HepG2 (cell line): Measurements from ENCODE around the gene GPR137. TPM values are rescaled to one million over a fixed set of nuclear protein-coding genes. Genes with fewer than 3 reads are reported as not detected.

Experiments
- AFF4 ChIP-seq: sonication (generic); formaldehyde crosslinking; IDR thresholded peaks from 2 replicates; pipeline ENCODE4 v1.4.0; 2020; ENCODE audit warnings: missing genetic modification reagents
- ATF5 ChIP-seq: sonication (generic); formaldehyde crosslinking; IDR thresholded peaks from 2 replicates; pipeline ENCODE4 v1.4.0; 2020; ENCODE audit warnings: mild to moderate bottlenecking, low read depth, missing genetic modification reagents
- BHLHE40 ChIP-seq: IDR thresholded peaks from 2 replicates; pipeline ENCODE4 v1.6.1; 2011; ENCODE audit warnings: low read length, improper control_type of control experiment
- FOXK2 ChIP-seq: fragments of 450-650 bp; IDR thresholded peaks from 2 replicates; pipeline ENCODE4 v1.6.1; 2016
- GFI1 ChIP-seq: sonication (generic); formaldehyde crosslinking; IDR thresholded peaks from 2 replicates; pipeline ENCODE4 v1.5.0; 2020; ENCODE audit warnings: missing genetic modification reagents, mild to moderate bottlenecking, borderline replicate concordance
- MYPOP ChIP-seq: sonication (generic); formaldehyde crosslinking; IDR thresholded peaks from 2 replicates; pipeline ENCODE4 v1.8.1; 2023; ENCODE audit warnings: mild to moderate bottlenecking, moderate library complexity, missing genetic modification reagents
- RBAK ChIP-seq: sonication (generic); formaldehyde crosslinking; IDR thresholded peaks from 2 replicates; pipeline ENCODE4 v1.5.1; 2020; ENCODE audit warnings: mild to moderate bottlenecking, missing genetic modification reagents
- REXO4 ChIP-seq: sonication (generic); formaldehyde crosslinking; IDR thresholded peaks from 2 replicates; pipeline ENCODE4 v1.8.0; 2022; ENCODE audit warnings: missing genetic modification reagents, mild to moderate bottlenecking, borderline replicate concordance
- SP1 ChIP-seq, 2 experiments: fragments of 450-650 bp in 1 of 2; sonication (generic) in 1 of 2; formaldehyde crosslinking in 1 of 2; IDR thresholded peaks; 2 replicates each; pipeline versions ENCODE4 v1.4.0 to v1.6.1; 2016 to 2020; ENCODE audit warnings: missing genetic modification reagents in 1 of 2
- TMF1 ChIP-seq: sonication (generic); formaldehyde crosslinking; IDR thresholded peaks from 2 replicates; pipeline ENCODE4 v1.8.1; 2022; ENCODE audit warnings: low read depth, missing genetic modification reagents
- ZMYM2 ChIP-seq: sonication (generic); formaldehyde crosslinking; IDR thresholded peaks from 2 replicates; pipeline ENCODE4 v1.8.0; 2022; ENCODE audit warnings: mild to moderate bottlenecking, missing genetic modification reagents
- ZNF280D ChIP-seq: sonication (generic); formaldehyde crosslinking; IDR thresholded peaks from 2 replicates; pipeline ENCODE4 v1.5.1; 2020; ENCODE audit warnings: mild to moderate bottlenecking, missing genetic modification reagents
- ZNF713 ChIP-seq: sonication (generic); formaldehyde crosslinking; IDR thresholded peaks from 2 replicates; pipeline ENCODE4 v1.4.0; 2020; ENCODE audit warnings: mild to moderate bottlenecking, missing genetic modification reagents
- ZNF766 ChIP-seq: sonication (generic); formaldehyde crosslinking; IDR thresholded peaks from 2 replicates; pipeline ENCODE4 v1.5.0; 2020; ENCODE audit warnings: missing genetic modification reagents, borderline replicate concordance
- ZNF773 ChIP-seq: sonication (generic); formaldehyde crosslinking; IDR thresholded peaks from 2 replicates; pipeline ENCODE4 v1.4.0; 2020; ENCODE audit warnings: missing genetic modification reagents, borderline replicate concordance
- polyA plus RNA-seq, 8 experiments: library from polyadenylated mRNA; depleted of rRNA in 3 of 8; stranded (reverse) in 7 of 8; unstranded in 1 of 8; fragments of >200 nt; fragmentation: Illumina TruSeq in 4 of 8; extraction: Trizol in 4 of 8; gene quantifications; 2 replicates each; pipeline versions ENCODE4 v1.2.1 to v1.2.3, GENCODE V29; 2011 to 2016; ENCODE audit warnings: low read depth in 4 of 8, missing spikeins in 1 of 8, mixed read lengths in 1 of 8; ENCODE audit not compliant: insufficient read depth in 1 of 8
- total RNA-seq, 5 experiments: library from RNA; depleted of rRNA; stranded (reverse); fragments of >200 nt; fragmentation: Illumina TruSeq; extraction: Trizol; gene quantifications; 2 replicates each; pipeline ENCODE4 v1.2.3, GENCODE V29; 2016; ENCODE audit warnings: low read depth in 1 of 5

GPR137 gene
- total and polyA plus RNA-seq, 2 of the 13 experiments (the other 11 are each of a cell fraction or from before 2014, with no cell fraction given) = 8.5 to 13.2 TPM

- TF ChIP-seq AFF4 (CRISPR knock-in tag) (no peak), FOXK2 (no peak), REXO4 (CRISPR knock-in tag) (no peak), TMF1 (CRISPR knock-in tag) (0 out of 2 replicates have a peak, but pooled peaks have one; percentile 8), ZMYM2 (CRISPR knock-in tag) (no peak), BHLHE40 (no peak), ZNF280D (no peak), MYPOP (CRISPR knock-in tag) (no peak), ZNF766 (CRISPR knock-in tag) (no peak), SP1 (IDR thresholded peaks at IDR 0.05) (no peak), SP1 (CRISPR knock-in tag; IDR thresholded peaks at IDR 0.05) (peak; percentile 78), ZNF713 (CRISPR knock-in tag) (0 out of 2 replicates have a peak, but pooled peaks have one; percentile 21), ATF5 (CRISPR knock-in tag) (no peak), GFI1 (no peak), RBAK (no peak), ZNF773 (CRISPR knock-in tag) (no peak)
Measured at GRCh38 chr11:64241491-64242374, 43.9 kb upstream of the GPR137 start (continued).
